NCI-H748 treated with DMSO at 0.1 percent for 48 hours (cell line): ENCODE results near the gene UBE2E1.

Source experiments
- DNase-seq: peaks from one replicate; lab custom pipeline; 2025; lab: John Stamatoyannopoulos, UW

The UBE2E1 gene

DNA sequence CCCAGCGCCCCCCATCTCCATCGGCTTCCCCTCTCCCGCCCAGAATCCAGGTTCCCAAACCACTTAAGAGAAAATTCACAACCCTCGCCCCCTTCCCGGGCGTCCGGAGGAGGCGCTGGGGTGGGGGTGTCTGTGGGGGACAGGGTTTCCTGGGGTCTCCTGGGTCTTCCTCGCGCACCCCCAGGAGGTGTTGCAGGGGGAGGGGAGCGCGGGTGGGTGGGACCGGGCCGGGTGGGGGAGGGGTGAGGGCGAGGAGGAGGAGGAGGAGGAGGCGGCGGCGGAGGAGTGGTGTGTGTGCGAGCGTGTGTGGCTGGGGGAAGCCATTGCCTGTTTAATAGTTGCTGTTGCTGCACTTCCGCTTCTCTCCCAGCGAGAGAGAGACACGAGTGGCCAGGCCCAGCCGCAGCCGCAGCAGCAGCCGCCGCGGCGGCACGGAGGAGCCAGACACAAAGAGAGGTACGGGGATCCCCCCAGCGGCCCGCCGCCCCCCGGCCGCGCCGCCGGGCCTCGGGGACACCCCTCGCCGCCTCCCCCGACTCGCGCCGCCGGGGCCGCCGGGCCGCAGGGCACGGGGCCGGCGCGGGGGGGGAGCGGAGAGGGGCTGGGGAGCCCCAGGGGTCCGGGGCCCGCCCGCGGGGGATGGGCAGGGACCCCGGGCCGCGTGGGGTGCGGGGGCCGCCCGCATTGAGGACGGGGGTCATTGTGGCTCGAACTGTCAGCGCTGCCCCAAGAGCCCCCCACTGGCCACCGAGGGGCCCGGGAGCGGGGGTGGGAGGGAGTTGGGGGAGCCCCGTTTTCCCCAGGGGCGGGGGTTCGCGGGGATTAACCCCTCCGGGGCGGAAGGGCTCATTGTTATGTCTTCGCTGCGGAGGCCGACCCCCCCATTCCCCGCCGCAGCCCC, at the start of gene UBE2E1:
Gene UBE2E1 (plus strand): TSS at position 323 of the 901 bp plus-strand sequence. CDS start 1,315 bp downstream, outside the sequence.
- no peak for DNase-seq

GRCh38 chr3:23756206-23756840, 49.4 kb upstream of the UBE2E1 start:
- no peak for DNase-seq

GRCh38 chr3:23758253-23758838, 47.4 kb upstream of the UBE2E1 start:
- DNase-seq, result no peak

GRCh38 chr3:23760325-23760724, 45.4 kb upstream of the UBE2E1 start:
- no peak for DNase-seq

- DNase-seq, result no peak
Observed at GRCh38 chr3:23760871-23761373, 44.8 kb upstream of the UBE2E1 start.

- no peak for DNase-seq
Observed at GRCh38 chr3:23761440-23761896, 44.3 kb upstream of the UBE2E1 start.

GRCh38 chr3:23762214-23762613, 43.5 kb upstream of the UBE2E1 start:
- no peak for DNase-seq

- DNase-seq, result no peak
Observed at GRCh38 chr3:23762759-23763477, 42.8 kb upstream of the UBE2E1 start.

DNA sequence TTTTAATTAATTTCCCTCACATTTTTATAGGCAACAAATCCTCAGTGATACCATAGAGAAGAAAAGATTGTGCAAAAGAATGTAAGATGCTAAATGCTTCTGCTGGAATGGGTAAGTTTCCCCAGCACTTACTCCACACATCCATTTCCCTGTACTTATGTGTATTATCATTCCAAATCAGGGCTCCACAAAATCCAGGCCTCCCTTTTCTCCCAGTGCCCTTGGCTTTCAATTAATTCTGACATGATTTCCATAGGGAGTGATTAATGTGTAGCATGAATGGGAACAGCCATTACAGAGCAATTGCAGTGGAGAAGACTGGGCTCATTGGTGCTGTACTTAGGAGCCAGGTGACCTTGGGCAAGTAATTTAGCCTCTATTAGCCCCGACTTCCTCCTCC, 41.3 kb upstream of the UBE2E1 start:
- DNase-seq, result no peak

- DNase-seq, result no peak
Observed at GRCh38 chr3:23767546-23767945, 38.2 kb upstream of the UBE2E1 start.

- DNase-seq, result no peak
Observed at GRCh38 chr3:23775254-23775909, 30.4 kb upstream of the UBE2E1 start.

DNA sequence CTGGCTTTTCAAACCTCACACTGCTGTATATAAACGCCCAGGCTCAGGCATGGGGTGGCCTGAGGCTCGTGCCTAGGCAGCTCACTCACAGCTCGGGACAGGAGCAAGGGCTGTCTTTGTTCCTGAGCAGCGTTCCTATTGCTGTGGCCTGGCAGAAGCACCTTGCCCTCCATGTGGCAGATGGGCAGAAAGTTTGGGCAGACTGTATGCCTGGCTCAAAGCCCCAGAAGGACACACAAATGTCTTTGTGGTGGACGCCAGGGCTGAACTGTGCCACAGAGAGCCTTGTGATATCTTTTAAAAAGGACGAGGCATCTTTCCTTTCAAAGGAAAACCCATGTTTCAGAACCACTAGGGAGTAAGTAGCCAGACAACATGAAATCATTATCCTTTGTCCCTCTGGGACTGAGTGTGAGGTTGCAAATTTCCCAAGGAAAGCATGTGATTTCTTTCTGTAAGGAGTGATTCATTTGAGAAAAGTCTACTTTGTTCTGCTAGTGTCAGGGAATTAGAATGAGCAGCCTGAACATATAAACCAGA, 29.3 kb upstream of the UBE2E1 start:
- DNase-seq, result no peak

- DNase-seq, result no peak
Observed at GRCh38 chr3:23778446-23778845, 27.3 kb upstream of the UBE2E1 start.

GRCh38 chr3:23779841-23780240, 25.9 kb upstream of the UBE2E1 start:
- DNase-seq, result no peak

GRCh38 chr3:23781051-23781450, 24.7 kb upstream of the UBE2E1 start:
- no peak for DNase-seq

DNA sequence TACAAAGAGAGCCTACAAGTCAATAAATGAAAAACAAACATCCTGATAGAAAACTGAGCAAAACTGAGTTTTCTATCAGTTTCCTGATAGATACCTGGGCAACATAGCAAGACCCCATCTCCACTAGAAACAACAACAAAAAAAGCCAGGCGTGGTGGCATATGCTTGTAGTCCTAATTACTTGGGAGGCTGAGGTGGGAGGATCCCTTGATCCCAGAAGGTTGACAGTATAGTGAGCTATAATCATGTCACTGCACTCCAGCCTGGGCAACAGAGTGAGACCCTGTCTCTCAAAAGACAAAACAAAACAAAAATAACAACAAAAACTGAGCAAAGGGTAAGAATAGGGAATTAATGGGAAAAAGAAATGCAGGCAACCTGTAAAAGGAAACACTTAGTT, 23.9 kb upstream of the UBE2E1 start:
- no peak for DNase-seq

DNA sequence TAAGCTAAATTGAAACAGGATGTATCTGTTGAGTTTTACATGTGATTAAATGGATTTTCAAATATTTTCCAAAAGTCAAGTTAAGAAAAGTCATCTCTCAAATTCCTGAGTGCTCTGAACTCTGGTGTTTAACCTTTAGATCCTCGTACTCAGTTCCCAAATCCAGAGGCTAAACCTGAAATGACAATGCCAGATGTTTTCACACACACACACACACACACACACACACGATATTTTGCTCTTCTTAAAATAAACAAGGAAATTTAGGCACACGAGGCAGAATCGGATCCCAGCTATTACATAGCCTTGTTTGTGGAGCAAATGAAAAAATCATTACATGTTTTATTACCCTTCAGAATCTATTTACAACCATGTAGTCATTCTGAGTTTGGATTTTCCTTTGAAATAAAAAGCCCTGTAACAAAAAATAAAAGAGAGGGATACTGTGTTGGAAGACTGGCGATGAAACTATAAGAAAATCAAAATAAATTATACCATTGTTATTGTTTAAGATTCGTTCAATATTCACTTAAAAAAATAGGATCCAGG, 20.6 kb upstream of the UBE2E1 start:
- DNase-seq, result no peak

- no peak for DNase-seq
Observed at GRCh38 chr3:23785882-23786281, 19.9 kb upstream of the UBE2E1 start.

DNA sequence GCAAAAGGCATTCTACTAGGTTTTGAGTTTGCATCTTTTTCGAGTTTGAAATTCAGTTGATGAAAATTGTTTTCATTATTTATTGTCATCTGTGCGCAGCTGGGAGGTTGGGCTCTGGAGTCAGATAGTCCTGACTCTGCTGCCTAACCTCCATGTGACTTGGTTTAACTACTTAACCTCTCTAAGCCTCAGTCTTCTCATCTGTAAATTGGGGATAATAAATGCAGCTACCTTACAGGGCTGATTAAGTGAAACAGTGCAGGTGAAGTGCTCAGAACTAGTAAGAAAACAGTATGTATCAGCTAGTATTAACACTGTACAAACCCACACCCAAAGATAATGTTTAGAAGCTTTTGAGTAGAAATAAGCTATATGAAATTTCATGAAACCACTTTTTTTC, 14.1 kb upstream of the UBE2E1 start:
- no peak for DNase-seq

DNA sequence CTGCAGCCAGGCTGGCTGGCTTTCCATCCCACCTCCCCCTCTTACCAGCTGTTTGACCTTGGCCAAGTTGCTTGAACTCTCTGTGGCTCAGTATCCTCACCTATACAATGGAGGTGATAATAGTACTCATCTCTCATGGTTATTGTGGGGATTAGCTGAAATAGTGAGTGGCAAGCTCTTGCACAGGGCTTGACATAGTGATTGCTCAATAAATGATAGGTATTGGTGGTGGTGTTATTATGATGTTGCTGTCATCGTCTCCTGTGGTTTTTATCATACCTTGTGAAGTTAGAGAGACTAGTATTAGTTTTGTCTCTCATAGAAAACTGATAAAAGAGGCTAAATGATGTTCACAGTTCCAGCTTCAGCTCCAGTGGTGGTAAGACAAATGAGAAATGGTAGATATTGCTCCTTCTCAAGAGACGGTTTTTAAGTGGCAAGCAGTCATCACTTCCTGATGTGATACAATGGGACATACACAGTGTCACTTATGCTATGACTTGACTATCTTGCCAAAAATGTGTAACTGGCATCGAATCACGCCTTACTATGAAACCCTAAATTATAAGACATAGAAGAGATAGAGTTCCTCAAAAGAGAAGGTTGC, 12.1 kb upstream of the UBE2E1 start:
- no peak for DNase-seq
